ENCODE measurements around the gene SHC3. TPM values are rescaled to one million over a fixed set of nuclear protein-coding genes. Genes with fewer than 3 reads are reported as not detected.

The SHC3 gene
- total RNA-seq, 1 donor from 2014 or later: 10.8 TPM

- no peak for DNase-seq (ENCODE audit: low read depth, low spot score)
Observed at GRCh38 chr9:88959727-88960469, 218.7 kb downstream of the SHC3 start.

GRCh38 chr9:88957526-88957925, 221.1 kb downstream of the SHC3 start:
- no peak for DNase-seq (ENCODE audit: low read depth, low spot score)

Other genes starting within 250 kb of the SHC3 start
- gene S1PR3, start 187.3 kb downstream of the SHC3 start, total RNA-seq: 19.0 and 22.4 TPM in 2 replicates
- 97.0 and 275 TPM in 2 replicates for gene CKS2, start 132.4 kb upstream of the SHC3 start, total RNA-seq
- 22.5 and 23.1 TPM in 2 replicates for gene SECISBP2, start 139.7 kb upstream of the SHC3 start, total RNA-seq

Measured in pulmonary artery endothelial cell (primary cell).